Endothelial cell of umbilical vein (primary cell): ENCODE data around the gene TMEM233. TPM values are rescaled to one million over a fixed set of nuclear protein-coding genes. Genes with fewer than 3 reads are reported as not detected.

Experiments
- BruUV-seq: library from RNA; stranded (reverse); fragments of 400-500 nt; replicated peaks from 2 replicates; lab custom pipeline; 2021; lab: Mats Ljungman, UMichigan
- CTCF ChIA-PET: fragments of 300-600, 350-600 bp; sonication (Branson Sonifier 250); formaldehyde crosslinking; loops from one replicate; lab custom pipeline; 2021; ENCODE audit warnings: antibody characterized with exemption, inconsistent platforms; lab: Charles Lee
- POLR2A ChIA-PET: fragments of 300-600, 350-600 bp; sonication (Branson Sonifier 250); formaldehyde crosslinking; loops from one replicate; lab custom pipeline; 2021; ENCODE audit warnings: antibody characterized with exemption, inconsistent platforms; lab: Charles Lee
- DNase-seq: peaks from one replicate; pipeline ENCODE4 v3.0.0-alpha.2; 2011; ENCODE audit warnings: low read depth, low spot score
- FAIRE-seq: peaks from 2 replicates; lab custom pipeline; 2011; peaks lifted over from hg19 to GRCh38; lab: Jason Lieb, UNC
- H2AFZ ChIP-seq: 2 replicates; pipeline ENCODE4 v1.6.0; 2012; ENCODE audit warnings: low read depth, low read length, control low read depth, inconsistent platforms
- H3K27ac ChIP-seq: 2 replicates; pipeline ENCODE4 v1.5.1; 2011; ENCODE audit warnings: low read depth, mild to moderate bottlenecking, control low read depth, low read length, moderate library complexity; ENCODE audit not compliant: insufficient read depth
- H3K27me3 ChIP-seq, 2 experiments: 2 replicates each; pipeline versions ENCODE4 v1.6.0 to v1.6.1; 2011; ENCODE audit warnings: low read length in 2 of 2, mixed read lengths in 1 of 2; ENCODE audit not compliant: control insufficient read depth in 2 of 2, insufficient read depth in 2 of 2
- H3K36me3 ChIP-seq, 2 experiments: 2 replicates in 1 of 2; 3 replicates in 1 of 2; pipeline ENCODE4 v1.5.1; 2011; ENCODE audit warnings: low read length in 2 of 2, mild to moderate bottlenecking in 1 of 2, moderate library complexity in 1 of 2; ENCODE audit not compliant: control insufficient read depth in 2 of 2, insufficient read depth in 2 of 2; ENCODE audit errors: extremely low read depth in 1 of 2
- H3K4me1 ChIP-seq: 3 replicates; pipeline ENCODE4 v1.5.1; 2011; ENCODE audit warnings: mild to moderate bottlenecking, low read length; ENCODE audit not compliant: control insufficient read depth, insufficient read depth; ENCODE audit errors: extremely low read depth
- H3K4me2 ChIP-seq: 2 replicates; pipeline ENCODE4 v1.6.1; 2011; ENCODE audit warnings: low read length, control low read depth, mixed read lengths; ENCODE audit not compliant: insufficient read depth
- H3K4me3 ChIP-seq, 3 experiments: fragments of 200-600 bp in 1 of 3; sonication (generic), shearing (Covaris generic) in 1 of 3; replicated peaks in 1 of 3; 2 replicates each; pipeline ENCODE4 v1.5.1; 2011 to 2016; ENCODE audit warnings: control low read depth in 3 of 3, low read length in 3 of 3, mild to moderate bottlenecking in 2 of 3, inconsistent platforms in 1 of 3, low read depth in 1 of 3, moderate library complexity in 1 of 3; ENCODE audit not compliant: insufficient read depth in 1 of 3
- H3K79me2 ChIP-seq: 2 replicates; pipeline ENCODE4 v1.6.0; 2012; ENCODE audit warnings: low read length, inconsistent platforms; ENCODE audit not compliant: control insufficient read depth, insufficient read depth
- H3K9ac ChIP-seq: replicated peaks from 2 replicates; pipeline ENCODE3; 2011; ENCODE audit warnings: low read length, control low read depth; ENCODE audit not compliant: insufficient read depth; ENCODE audit errors: extremely low read depth
- H3K9me1 ChIP-seq: replicated peaks from 3 replicates; pipeline ENCODE4 v1.6.0; 2011; ENCODE audit warnings: mild to moderate bottlenecking, low read length; ENCODE audit not compliant: control insufficient read depth, insufficient read depth; ENCODE audit errors: extremely low read depth
- H3K9me3 ChIP-seq: replicated peaks from 2 replicates; pipeline ENCODE4 v1.5.1; 2012; ENCODE audit warnings: low read length, inconsistent platforms; ENCODE audit not compliant: control insufficient read depth, insufficient read depth
- H4K20me1 ChIP-seq: replicated peaks from 2 replicates; pipeline ENCODE3; 2011; ENCODE audit warnings: mild to moderate bottlenecking, low read length; ENCODE audit not compliant: control insufficient read depth, insufficient read depth; ENCODE audit errors: extremely low read depth
- CTCF ChIP-seq, 2 donors: IDR thresholded peaks; 1 replicate in 1 of 2; 2 replicates in 1 of 2; pipeline ENCODE4 v1.5.1; 2011; ENCODE audit warnings: low read length in 2 of 2, mild to moderate bottlenecking in 2 of 2, moderate library complexity in 2 of 2, control low read depth in 1 of 2, inconsistent platforms in 1 of 2, low read depth in 1 of 2; ENCODE audit not compliant: insufficient read depth in 1 of 2; ENCODE audit errors: extremely low read depth in 1 of 2
- EZH2 ChIP-seq: IDR thresholded peaks from 2 replicates; pipeline ENCODE4 v1.6.1; 2012; ENCODE audit warnings: borderline replicate concordance, low read depth, mild to moderate bottlenecking, moderate library complexity, low read length, inconsistent platforms; ENCODE audit not compliant: severe bottlenecking
- FOS ChIP-seq: IDR thresholded peaks from 2 replicates; pipeline ENCODE4 v1.6.1; 2011; ENCODE audit warnings: mild to moderate bottlenecking, low read length, moderate library complexity, borderline replicate concordance; ENCODE audit not compliant: insufficient read depth
- GATA2 ChIP-seq: IDR thresholded peaks from 2 replicates; pipeline ENCODE4 v1.7.0; 2011; ENCODE audit warnings: low read depth, mild to moderate bottlenecking, moderate library complexity, mixed read lengths, low read length; ENCODE audit not compliant: insufficient read length, insufficient read depth
- JUN ChIP-seq: IDR thresholded peaks from 2 replicates; pipeline ENCODE4 v1.6.1; 2011; ENCODE audit warnings: borderline replicate concordance, low read depth; ENCODE audit not compliant: insufficient read length, insufficient read depth
- MAX ChIP-seq: IDR thresholded peaks from 2 replicates; pipeline ENCODE4 v1.6.1; 2011; ENCODE audit not compliant: insufficient read depth, insufficient read length
- MYC ChIP-seq: IDR thresholded peaks from one replicate; pipeline ENCODE4 v1.6.1; 2011; ENCODE audit warnings: mild to moderate bottlenecking, low read depth, low read length
- POLR2A ChIP-seq: IDR thresholded peaks from 2 replicates; pipeline ENCODE4 v1.6.1; 2012; ENCODE audit warnings: low read depth, mild to moderate bottlenecking, control low read depth, low read length
- POLR2AphosphoS5 ChIP-seq: IDR thresholded peaks from 2 replicates; pipeline ENCODE4 v1.6.1; 2012; ENCODE audit warnings: low read depth, mild to moderate bottlenecking, control low read depth, low read length, moderate library complexity; ENCODE audit not compliant: insufficient read depth
- dilution Hi-C: fragments of 300-500 bp; cut with MboI; formaldehyde crosslinking; loops from one replicate; pipeline ENCODE4 v1.15.0; 2019; ENCODE audit warnings: low sequenced_read_pairs; ENCODE audit not compliant: extremely low pct_ligation_motif_present
- intact Hi-C: fragments of 100-400 bp; cut with micrococcal nuclease; formaldehyde crosslinking; loops from one replicate; pipeline ENCODE4 v1.10.0; 2022
- polyA plus RNA-seq, 4 experiments: library from polyadenylated mRNA; depleted of rRNA in 3 of 4; stranded (reverse) in 3 of 4; unstranded in 1 of 4; fragments of >200 nt; gene quantifications; 2 replicates each; pipeline versions ENCODE4 v1.2.1 to v1.2.3, GENCODE V29; 2011 to 2012; ENCODE audit warnings: missing spikeins in 1 of 4
- total RNA-seq: library from RNA; stranded (reverse); gene quantifications from 2 replicates; pipeline ENCODE4 v1.2.3, GENCODE V29; 2021

Gene TMEM233
- total and polyA plus RNA-seq, 2 donors (not counting 3 experiments of a cell fraction or from before 2014, with no cell fraction given) = 0.01 TPM; not detected in 1

DNA sequence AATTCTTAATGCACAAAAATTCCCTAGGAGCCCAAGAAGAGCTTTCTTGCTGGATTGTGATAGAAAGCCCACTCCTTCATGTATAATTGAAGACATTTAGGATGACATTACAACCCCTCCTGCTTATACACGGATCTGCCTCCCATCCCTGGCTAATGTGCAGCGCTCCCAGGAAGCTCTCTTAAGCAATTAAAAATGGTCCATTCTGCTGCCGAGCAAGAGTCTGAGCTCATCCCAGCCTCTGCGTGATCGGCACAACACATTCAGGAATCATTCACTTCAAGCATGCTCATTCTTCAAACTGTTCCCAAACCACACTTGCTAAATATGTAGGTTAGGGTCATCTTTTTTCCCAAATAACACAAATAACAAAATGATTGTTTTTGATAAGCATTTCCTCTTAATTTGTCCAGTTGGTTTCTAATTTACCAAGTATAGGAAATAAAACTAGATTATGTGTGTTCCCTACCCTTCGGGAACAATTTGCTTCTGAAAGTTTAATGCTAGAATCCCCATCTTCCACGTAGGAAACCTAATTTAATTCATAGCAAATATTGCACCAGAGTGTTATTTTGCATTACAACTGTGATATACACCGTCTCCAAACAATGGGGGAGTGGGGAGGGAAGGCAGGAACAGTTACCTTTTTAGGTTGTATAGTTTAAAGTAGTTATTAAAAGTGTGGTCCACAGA lies 17.3 kb upstream of the TMEM233 start:
- intact Hi-C loops = no loop called here
- no peaks in the 10 kb centered on the region for H3K9me1 ChIP-seq
- POLR2A ChIA-PET = no interaction called here

More for the DNA sequence above, 17.3 kb upstream of the TMEM233 start:
- Histone ChIP-seq H4K20me1 (no peaks in the 10 kb centered on the region), H3K9ac (no peak overlapping the region), H3K27ac (no peak overlapping the region), H3K9me3 (no peaks in the 10 kb centered on the region), H2AFZ (no peak overlapping the region), H3K79me2 (no peaks in the 10 kb centered on the region), H3K27me3 (no peaks in the 10 kb centered on the region), H3K4me3 (no peak overlapping the region), H3K4me2 (no peak overlapping the region), H3K36me3 (no peaks in the 10 kb centered on the region), H3K4me1 (no peaks in the 10 kb centered on the region)
- DNase-seq (no peak), FAIRE-seq (no peak)
- CTCF ChIA-PET = interaction anchor here (2.1 kb wide), 1 partner anchor 31 kb away, joined by 7 read pairs; no protein-coding TSS in a partner anchor
- dilution Hi-C loops = no loop called here
- TF ChIP-seq FOS (no peak), JUN (no peak), POLR2A (no peak), POLR2AphosphoS5 (no peak), CTCF (IDR thresholded peaks at IDR 0.05; ENCODE audit: extremely low read depth in 1 of 2, insufficient read depth in 1 of 2, low read depth in 1 of 2, low read length in 2 of 2) (no peak), EZH2 (no peak), MAX (no peak), MYC (no peak), GATA2 (no peak)
- no TSS peak for BruUV-seq
